ENCODE data around the gene SERP2. TPM values are rescaled to one million over a fixed set of nuclear protein-coding genes. Genes with fewer than 3 reads are reported as not detected.

Gene SERP2
- total and polyA plus RNA-seq, 2 donors from 2014 or later = 9.7 to 11.0 TPM

DNA sequence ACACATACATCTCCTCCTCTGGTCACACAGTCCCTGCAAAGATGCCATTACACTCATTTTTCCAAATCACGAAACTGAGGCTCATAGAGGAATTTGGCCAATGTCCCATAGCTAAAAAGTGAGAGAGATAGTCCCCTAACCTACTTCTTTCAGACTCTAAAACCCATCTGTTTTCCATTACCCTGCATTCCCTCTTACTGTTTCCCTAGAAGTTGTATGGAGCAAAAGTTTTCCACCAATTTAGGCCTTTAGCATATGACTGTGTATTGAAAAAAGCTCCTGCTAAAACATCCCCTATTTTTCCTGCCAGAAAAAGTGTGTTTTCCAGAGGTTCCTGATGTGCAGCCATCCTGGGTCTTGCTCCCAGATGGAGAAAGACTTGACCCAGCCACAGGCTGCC lies 16.3 kb downstream of the SERP2 start:
- DNase-seq = no peak
- Histone ChIP-seq H3K9me3 (ENCODE audit: control insufficient read depth in 2 of 3, insufficient read depth in 1 of 3, low read length in 3 of 3) (no peaks in the 10 kb centered on the region), H3K27me3 (ENCODE audit: control insufficient read depth, insufficient read depth, low read length) (no peaks in the 10 kb centered on the region), H3K4me3 (ENCODE audit: low read length in 3 of 3) (no peak overlapping the region), H3K4me1 (ENCODE audit: control insufficient read depth in 2 of 3, insufficient read depth in 2 of 3, low read depth in 1 of 3, low read length in 3 of 3) (peaks cover 4 to 6% (median 6%) of the 10 kb centered on the region in 3 donors), H3K36me3 (ENCODE audit: control insufficient read depth in 2 of 3, insufficient read depth in 3 of 3, low read length in 3 of 3) (no peaks in the 10 kb centered on the region), H3K9ac (ENCODE audit: low read length in 3 of 3) (no peak overlapping the region), H3K27ac (ENCODE audit: low read depth in 2 of 2, low read length in 2 of 2) (no peak overlapping the region)
- TF ChIP-seq, protein P1, sequence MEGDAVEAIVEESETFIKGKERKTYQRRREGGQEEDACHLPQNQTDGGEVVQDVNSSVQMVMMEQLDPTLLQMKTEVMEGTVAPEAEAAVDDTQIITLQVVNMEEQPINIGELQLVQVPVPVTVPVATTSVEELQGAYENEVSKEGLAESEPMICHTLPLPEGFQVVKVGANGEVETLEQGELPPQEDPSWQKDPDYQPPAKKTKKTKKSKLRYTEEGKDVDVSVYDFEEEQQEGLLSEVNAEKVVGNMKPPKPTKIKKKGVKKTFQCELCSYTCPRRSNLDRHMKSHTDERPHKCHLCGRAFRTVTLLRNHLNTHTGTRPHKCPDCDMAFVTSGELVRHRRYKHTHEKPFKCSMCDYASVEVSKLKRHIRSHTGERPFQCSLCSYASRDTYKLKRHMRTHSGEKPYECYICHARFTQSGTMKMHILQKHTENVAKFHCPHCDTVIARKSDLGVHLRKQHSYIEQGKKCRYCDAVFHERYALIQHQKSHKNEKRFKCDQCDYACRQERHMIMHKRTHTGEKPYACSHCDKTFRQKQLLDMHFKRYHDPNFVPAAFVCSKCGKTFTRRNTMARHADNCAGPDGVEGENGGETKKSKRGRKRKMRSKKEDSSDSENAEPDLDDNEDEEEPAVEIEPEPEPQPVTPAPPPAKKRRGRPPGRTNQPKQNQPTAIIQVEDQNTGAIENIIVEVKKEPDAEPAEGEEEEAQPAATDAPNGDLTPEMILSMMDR (IDR thresholded peaks at IDR 0.05; ENCODE audit: borderline replicate concordance, extremely low read depth, insufficient read depth) = no peak
- no peak for FAIRE-seq
- intact Hi-C loops (cut with DNase I) = no loop called here

DNA sequence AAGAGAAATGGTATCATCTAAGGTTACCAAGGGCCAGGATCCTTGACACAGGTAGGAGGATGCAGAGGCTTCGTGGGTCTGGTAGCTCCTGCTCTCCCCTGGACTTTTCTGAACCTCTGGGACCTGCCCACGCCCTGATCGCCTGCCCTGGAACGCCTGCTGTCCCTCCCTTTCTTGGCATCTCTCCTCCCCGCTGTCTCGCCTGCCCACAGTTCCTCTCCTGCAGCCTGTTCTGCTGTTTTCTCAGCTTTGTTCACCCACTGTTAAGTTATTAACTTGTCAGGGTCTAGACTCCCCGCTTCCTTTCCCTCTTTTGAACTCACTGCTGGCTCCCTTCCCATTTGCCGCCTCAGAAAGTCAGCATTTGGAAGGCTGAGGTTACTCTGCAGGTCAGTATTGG lies 19.8 kb downstream of the SERP2 start:
- DNase-seq (peak; percentile 62 to 87 (median 72)), FAIRE-seq (peak; percentile 41)
- TF ChIP-seq, protein P1 (IDR thresholded peaks at IDR 0.05; ENCODE audit: borderline replicate concordance, extremely low read depth, insufficient read depth) = no peak
- Histone ChIP-seq H3K36me3 (ENCODE audit: control insufficient read depth in 2 of 3, insufficient read depth in 3 of 3, low read length in 3 of 3) (no peaks in the 10 kb centered on the region), H3K27ac (ENCODE audit: low read depth in 2 of 2, low read length in 2 of 2) (peak overlapping the region in 1 of 2 donors; percentile 41), H3K4me3 (ENCODE audit: low read length in 3 of 3) (no peak overlapping the region), H3K9me3 (ENCODE audit: control insufficient read depth in 2 of 3, insufficient read depth in 1 of 3, low read length in 3 of 3) (no peaks in the 10 kb centered on the region), H3K9ac (ENCODE audit: low read length in 3 of 3) (no peak overlapping the region), H3K27me3 (ENCODE audit: control insufficient read depth, insufficient read depth, low read length) (no peaks in the 10 kb centered on the region), H3K4me1 (ENCODE audit: control insufficient read depth in 2 of 3, insufficient read depth in 2 of 3, low read depth in 1 of 3, low read length in 3 of 3) (peaks cover 7 to 10% (median 9%) of the 10 kb centered on the region in 3 donors)
- intact Hi-C loops (cut with DNase I) = no loop called here

DNA sequence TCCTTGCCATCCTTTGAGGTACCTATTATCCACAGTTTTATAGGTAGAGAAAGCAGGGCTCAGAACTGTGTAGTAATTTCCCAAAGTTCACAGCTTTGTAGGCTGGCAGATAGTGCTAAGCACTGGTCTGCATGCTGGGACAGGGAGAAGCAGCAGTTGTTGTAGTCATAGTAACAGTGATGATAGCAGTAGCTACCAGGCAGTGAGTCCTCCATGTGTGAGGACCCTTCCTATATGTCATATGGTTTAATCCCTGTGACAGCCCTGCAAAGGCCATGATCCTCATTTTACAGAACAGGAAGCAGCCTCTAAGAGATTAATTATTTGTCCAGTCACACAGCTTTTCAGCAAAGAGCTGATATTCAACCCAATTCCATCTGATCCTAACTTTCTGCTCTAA lies 21.0 kb downstream of the SERP2 start:
- H3K9me3 ChIP-seq (ENCODE audit: control insufficient read depth in 2 of 3, insufficient read depth in 1 of 3, low read length in 3 of 3) = no peaks in the 10 kb centered on the region
- no peaks in the 10 kb centered on the region for H3K27me3 ChIP-seq (ENCODE audit: control insufficient read depth, insufficient read depth, low read length)
- TF ChIP-seq, protein P1 (IDR thresholded peaks at IDR 0.05; ENCODE audit: borderline replicate concordance, extremely low read depth, insufficient read depth) = no peak
- FAIRE-seq = no peak
- H3K4me1 ChIP-seq (ENCODE audit: control insufficient read depth in 2 of 3, insufficient read depth in 2 of 3, low read depth in 1 of 3, low read length in 3 of 3) = peaks cover 7 to 10% (median 9%) of the 10 kb centered on the region in 3 donors
- no peak overlapping the region for H3K4me3 ChIP-seq (ENCODE audit: low read length in 3 of 3)
- no peak overlapping the region for H3K27ac ChIP-seq (ENCODE audit: low read depth in 2 of 2, low read length in 2 of 2)
- no peaks in the 10 kb centered on the region for H3K36me3 ChIP-seq (ENCODE audit: control insufficient read depth in 2 of 3, insufficient read depth in 3 of 3, low read length in 3 of 3)
- intact Hi-C loops (cut with DNase I) = no loop called here
- peak in 1 of 5 donors; percentile 39 for DNase-seq
- no peak overlapping the region for H3K9ac ChIP-seq (ENCODE audit: low read length in 3 of 3)
